Loucy (cell line): ENCODE data around the gene GBGT1.
A peak's percentile ranks its signal among the peaks of the same experiment; 100 is the strongest.

ENCODE experiments used
- EZH2phosphoT487 ChIP-seq: fragments of 200-600 bp; IDR thresholded peaks from 2 replicates; pipeline ENCODE4 v1.6.1; 2018; ENCODE audit warnings: antibody characterized with exemption, mild to moderate bottlenecking, moderate library complexity, borderline replicate concordance
- TF ChIP-seq, protein P1 (sequence below): fragments of 200-600 bp; sonication (generic); conservative IDR thresholded peaks from 2 replicates; pipeline ENCODE4 v1.5.1; 2014; ENCODE audit warnings: mild to moderate bottlenecking, antibody characterized with exemption, low read length

DNA sequence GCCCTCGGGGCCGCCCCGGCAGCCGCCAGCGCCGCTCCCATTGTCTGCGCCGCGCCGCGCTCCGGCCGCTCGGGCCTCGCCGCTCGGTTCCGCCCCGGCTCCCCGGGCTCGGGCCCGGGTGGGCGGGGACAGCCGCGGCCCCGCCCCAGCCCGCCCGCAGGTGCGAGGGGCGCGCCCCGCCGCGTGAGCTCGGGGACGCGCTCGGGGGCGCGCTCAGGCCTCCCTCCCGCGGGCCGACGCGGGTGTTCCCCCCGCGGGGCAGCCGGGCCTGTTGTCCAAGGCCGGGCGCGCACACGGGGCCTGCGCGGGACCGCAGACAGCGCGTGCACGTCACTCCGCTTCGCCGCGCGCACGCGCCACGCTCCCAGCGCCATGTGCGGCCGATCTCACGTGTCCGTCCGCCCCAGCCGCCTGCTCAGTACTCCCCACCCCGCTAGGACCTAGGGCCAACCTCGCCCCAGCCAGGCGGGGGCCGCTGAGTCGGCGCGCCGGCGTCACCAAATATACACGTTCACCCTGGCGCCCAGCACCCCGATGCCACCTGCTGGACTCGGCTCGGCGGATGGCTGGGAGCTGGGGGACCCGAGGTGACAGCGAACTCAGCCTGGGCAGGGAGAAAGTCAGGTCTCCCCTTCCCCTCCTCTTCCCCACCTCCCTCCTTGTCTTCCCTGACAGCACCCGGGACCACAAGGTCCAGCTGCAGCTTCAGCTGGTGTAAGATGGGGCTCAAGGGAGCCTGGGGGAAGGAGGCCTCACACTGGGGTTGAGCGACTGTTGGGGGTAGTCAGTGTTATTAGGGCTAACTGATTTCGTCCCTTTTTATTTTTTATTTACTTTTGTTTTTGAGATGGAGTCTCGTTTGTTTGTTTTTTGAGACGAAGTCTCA, 14.3 kb downstream of the GBGT1 start:
- TF ChIP-seq, protein P1, sequence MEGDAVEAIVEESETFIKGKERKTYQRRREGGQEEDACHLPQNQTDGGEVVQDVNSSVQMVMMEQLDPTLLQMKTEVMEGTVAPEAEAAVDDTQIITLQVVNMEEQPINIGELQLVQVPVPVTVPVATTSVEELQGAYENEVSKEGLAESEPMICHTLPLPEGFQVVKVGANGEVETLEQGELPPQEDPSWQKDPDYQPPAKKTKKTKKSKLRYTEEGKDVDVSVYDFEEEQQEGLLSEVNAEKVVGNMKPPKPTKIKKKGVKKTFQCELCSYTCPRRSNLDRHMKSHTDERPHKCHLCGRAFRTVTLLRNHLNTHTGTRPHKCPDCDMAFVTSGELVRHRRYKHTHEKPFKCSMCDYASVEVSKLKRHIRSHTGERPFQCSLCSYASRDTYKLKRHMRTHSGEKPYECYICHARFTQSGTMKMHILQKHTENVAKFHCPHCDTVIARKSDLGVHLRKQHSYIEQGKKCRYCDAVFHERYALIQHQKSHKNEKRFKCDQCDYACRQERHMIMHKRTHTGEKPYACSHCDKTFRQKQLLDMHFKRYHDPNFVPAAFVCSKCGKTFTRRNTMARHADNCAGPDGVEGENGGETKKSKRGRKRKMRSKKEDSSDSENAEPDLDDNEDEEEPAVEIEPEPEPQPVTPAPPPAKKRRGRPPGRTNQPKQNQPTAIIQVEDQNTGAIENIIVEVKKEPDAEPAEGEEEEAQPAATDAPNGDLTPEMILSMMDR = peak; percentile 41
- no peak for TF ChIP-seq EZH2phosphoT487
